ENCODE data around the gene C14orf93. TPM values are rescaled to one million over a fixed set of nuclear protein-coding genes. Genes with fewer than 3 reads are reported as not detected.
A peak's percentile ranks its signal among the peaks of the same experiment; 100 is the strongest.
"Not testable (repeated sequence)": the region's sequence is repeated elsewhere in the genome, so short reads cannot be mapped to it uniquely, and the experiment has no call there.

The C14orf93 gene
- total RNA-seq, 1 donor from 2014 or later: 9.9 TPM

- Histone ChIP-seq H3K27ac (ENCODE audit: low read depth, low read length) (peak overlapping the region; percentile 97), H3K9me3 (ENCODE audit: control insufficient read depth in 3 of 3, low read length in 3 of 3) (no peaks in the 10 kb centered on the region), H3K9ac (ENCODE audit: low read depth in 1 of 3, low read length in 3 of 3) (peak overlapping the region; percentile 86 to 98 (median 88)), H3K27me3 (ENCODE audit: control insufficient read depth in 3 of 3, insufficient read depth in 3 of 3, low read length in 3 of 3) (no peaks in the 10 kb centered on the region), H3K4me1 (ENCODE audit: control insufficient read depth in 3 of 3, insufficient read depth in 3 of 3, low read length in 3 of 3) (peaks cover 10 to 20% (median 12%) of the 10 kb centered on the region in 3 donors), H3K4me3 (ENCODE audit: low read length in 3 of 3) (peak overlapping the region; percentile 79 to 94 (median 80)), H3K36me3 (ENCODE audit: control insufficient read depth in 3 of 3, insufficient read depth in 3 of 3, low read length in 3 of 3) (no peaks in the 10 kb centered on the region)
Observed at GRCh38 chr14:23006544-23007419, 3.2 kb downstream of the C14orf93 start.

- H3K4me3 ChIP-seq (ENCODE audit: low read length in 3 of 3): peak overlapping the region; percentile 79 to 94 (median 80)
- peak overlapping the region; percentile 86 to 98 (median 88) for H3K9ac ChIP-seq (ENCODE audit: low read depth in 1 of 3, low read length in 3 of 3)
- no peaks in the 10 kb centered on the region for H3K9me3 ChIP-seq (ENCODE audit: control insufficient read depth in 3 of 3, low read length in 3 of 3)
- peaks cover 10 to 20% (median 12%) of the 10 kb centered on the region in 3 donors for H3K4me1 ChIP-seq (ENCODE audit: control insufficient read depth in 3 of 3, insufficient read depth in 3 of 3, low read length in 3 of 3)
- no peaks in the 10 kb centered on the region for H3K36me3 ChIP-seq (ENCODE audit: control insufficient read depth in 3 of 3, insufficient read depth in 3 of 3, low read length in 3 of 3)
- peak overlapping the region; percentile 97 for H3K27ac ChIP-seq (ENCODE audit: low read depth, low read length)
- H3K27me3 ChIP-seq (ENCODE audit: control insufficient read depth in 3 of 3, insufficient read depth in 3 of 3, low read length in 3 of 3): no peaks in the 10 kb centered on the region
Observed at GRCh38 chr14:23006188-23006534, 3.8 kb downstream of the C14orf93 start.

DNA sequence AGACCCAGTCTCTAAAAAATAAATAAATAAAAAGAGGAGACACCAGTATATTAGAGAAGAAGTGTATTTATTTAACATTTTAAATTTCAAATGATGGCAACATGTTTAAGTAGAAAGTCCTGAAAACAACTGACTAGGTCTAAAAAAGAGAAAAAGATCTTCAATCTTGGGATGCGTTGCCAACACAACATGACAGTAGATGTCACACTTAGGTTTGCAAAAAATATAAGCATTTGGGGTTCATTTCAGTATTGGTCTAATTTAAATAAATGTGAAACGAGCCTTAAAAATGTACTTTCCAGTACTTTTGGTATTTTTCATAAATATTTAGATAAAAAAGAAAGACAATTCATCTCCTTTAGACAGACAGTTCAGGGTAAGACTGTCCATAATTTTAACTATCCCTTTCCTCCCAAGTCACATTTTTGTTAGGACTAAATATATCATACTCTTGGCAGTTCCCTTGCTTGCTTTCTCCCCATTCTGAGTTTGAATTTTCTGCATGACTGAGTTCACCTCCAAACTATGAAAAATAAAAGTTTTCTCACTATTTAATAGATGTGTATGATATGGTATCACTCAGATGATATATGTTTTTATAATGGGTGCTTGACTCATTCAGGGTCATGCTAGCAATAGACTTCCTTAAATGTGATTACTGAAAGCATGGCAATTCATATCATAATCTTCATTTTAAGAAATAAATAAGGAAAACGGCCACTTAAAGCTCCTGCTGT, 4.3 kb downstream of the C14orf93 start:
- Histone ChIP-seq H3K9ac (ENCODE audit: low read depth in 1 of 3, low read length in 3 of 3) (peak overlapping the region in 2 of 3 donors; percentile 86 to 98), H3K4me1 (ENCODE audit: control insufficient read depth in 3 of 3, insufficient read depth in 3 of 3, low read length in 3 of 3) (peaks cover 10 to 20% (median 12%) of the 10 kb centered on the region in 3 donors), H3K36me3 (ENCODE audit: control insufficient read depth in 3 of 3, insufficient read depth in 3 of 3, low read length in 3 of 3) (no peaks in the 10 kb centered on the region), H3K27me3 (ENCODE audit: control insufficient read depth in 3 of 3, insufficient read depth in 3 of 3, low read length in 3 of 3) (no peaks in the 10 kb centered on the region), H3K27ac (ENCODE audit: low read depth, low read length) (peak overlapping the region; percentile 97), H3K9me3 (ENCODE audit: control insufficient read depth in 3 of 3, low read length in 3 of 3) (no peaks in the 10 kb centered on the region), H3K4me3 (ENCODE audit: low read length in 3 of 3) (peak overlapping the region in 1 of 3 donors; percentile 94)

GRCh38 chr14:23004274-23004673, 5.7 kb downstream of the C14orf93 start:
- H3K4me1 ChIP-seq (ENCODE audit: control insufficient read depth in 3 of 3, insufficient read depth in 3 of 3, low read length in 3 of 3): peaks cover 8 to 17% (median 10%) of the 10 kb centered on the region in 3 donors
- not testable (repeated sequence) for H3K9ac ChIP-seq (ENCODE audit: low read depth in 1 of 3, low read length in 3 of 3); H3K27ac ChIP-seq (ENCODE audit: low read depth, low read length); H3K9me3 ChIP-seq (ENCODE audit: control insufficient read depth in 3 of 3, low read length in 3 of 3); H3K27me3 ChIP-seq (ENCODE audit: control insufficient read depth in 3 of 3, insufficient read depth in 3 of 3, low read length in 3 of 3); H3K36me3 ChIP-seq (ENCODE audit: control insufficient read depth in 3 of 3, insufficient read depth in 3 of 3, low read length in 3 of 3); H3K4me3 ChIP-seq (ENCODE audit: low read length in 3 of 3)

- no peak overlapping the region for H3K9ac ChIP-seq (ENCODE audit: low read depth in 1 of 3, low read length in 3 of 3)
- peaks cover 5% of the 10 kb centered on the region in 3 donors for H3K36me3 ChIP-seq (ENCODE audit: control insufficient read depth in 3 of 3, insufficient read depth in 3 of 3, low read length in 3 of 3)
- H3K9me3 ChIP-seq (ENCODE audit: control insufficient read depth in 3 of 3, low read length in 3 of 3): no peaks in the 10 kb centered on the region
- H3K4me3 ChIP-seq (ENCODE audit: low read length in 3 of 3): no peak overlapping the region
- no peak overlapping the region for H3K27ac ChIP-seq (ENCODE audit: low read depth, low read length)
- no peaks in the 10 kb centered on the region for H3K27me3 ChIP-seq (ENCODE audit: control insufficient read depth in 3 of 3, insufficient read depth in 3 of 3, low read length in 3 of 3)
- peaks cover 7 to 11% (median 8%) of the 10 kb centered on the region in 3 donors for H3K4me1 ChIP-seq (ENCODE audit: control insufficient read depth in 3 of 3, insufficient read depth in 3 of 3, low read length in 3 of 3)
Observed at GRCh38 chr14:23002592-23002991, 7.4 kb downstream of the C14orf93 start.

DNA sequence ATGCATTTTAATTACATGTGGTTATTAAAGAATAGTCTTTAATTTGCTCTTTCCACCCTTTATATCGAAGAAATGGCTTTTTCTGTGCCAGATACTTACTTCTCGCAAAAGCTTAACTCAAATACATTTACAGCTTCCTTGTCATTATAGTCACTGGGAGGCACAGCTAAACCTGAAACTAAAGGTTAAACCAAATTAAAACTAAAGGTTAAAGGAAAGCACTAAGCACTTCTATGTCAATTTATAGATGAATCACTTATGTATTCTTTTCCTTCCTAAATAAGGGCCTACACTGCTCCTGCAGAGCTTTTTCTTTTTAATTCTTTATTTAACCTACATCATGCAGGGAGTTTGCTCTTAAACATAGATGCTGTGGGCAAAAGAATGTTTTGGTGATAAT, 9.1 kb downstream of the C14orf93 start:
- H3K27me3 ChIP-seq (ENCODE audit: control insufficient read depth in 3 of 3, insufficient read depth in 3 of 3, low read length in 3 of 3): no peaks in the 10 kb centered on the region
- H3K27ac ChIP-seq (ENCODE audit: low read depth, low read length): no peak overlapping the region
- H3K9ac ChIP-seq (ENCODE audit: low read depth in 1 of 3, low read length in 3 of 3): no peak overlapping the region
- H3K9me3 ChIP-seq (ENCODE audit: control insufficient read depth in 3 of 3, low read length in 3 of 3): no peaks in the 10 kb centered on the region
- H3K4me3 ChIP-seq (ENCODE audit: low read length in 3 of 3): no peak overlapping the region
- H3K4me1 ChIP-seq (ENCODE audit: control insufficient read depth in 3 of 3, insufficient read depth in 3 of 3, low read length in 3 of 3): peaks cover 0 to under 1% (median 0%) of the 10 kb centered on the region in 3 donors
- peaks cover 5 to 8% (median 5%) of the 10 kb centered on the region in 3 donors for H3K36me3 ChIP-seq (ENCODE audit: control insufficient read depth in 3 of 3, insufficient read depth in 3 of 3, low read length in 3 of 3)

DNA sequence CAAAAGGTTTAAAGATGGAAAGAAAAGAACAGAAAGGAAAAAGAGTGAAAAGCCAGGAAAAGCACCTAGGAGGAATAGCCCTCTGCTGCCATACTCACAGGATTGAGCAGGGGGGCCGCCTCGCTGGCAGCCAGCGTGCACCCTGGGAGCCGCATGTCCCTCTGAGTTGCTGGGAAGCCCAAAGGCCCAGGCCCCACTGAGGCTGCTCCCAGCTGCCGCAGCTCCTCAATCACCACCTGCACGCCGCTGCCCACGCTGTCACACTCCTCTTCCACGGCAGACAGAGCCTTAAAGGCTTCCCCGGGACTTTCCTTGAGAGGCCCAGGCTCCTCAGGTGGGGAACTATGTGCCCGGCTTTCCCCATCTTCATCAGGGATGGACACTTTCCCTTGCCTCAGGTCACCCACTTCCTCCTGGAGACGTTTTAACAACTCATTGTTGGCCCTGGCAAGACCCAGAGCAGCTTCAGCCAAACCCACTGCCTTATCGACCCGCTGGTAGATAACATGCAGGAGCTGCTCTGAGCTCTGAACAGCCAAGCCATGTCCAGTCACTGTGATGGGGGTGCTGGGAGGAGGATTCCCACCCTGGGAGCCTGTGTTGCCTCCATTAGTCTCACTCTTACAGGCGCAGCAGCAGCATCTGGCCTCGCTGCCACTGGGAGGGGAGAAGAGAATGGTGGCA, 11.5 kb downstream of the C14orf93 start:
- Histone ChIP-seq H3K4me1 (ENCODE audit: control insufficient read depth in 3 of 3, insufficient read depth in 3 of 3, low read length in 3 of 3) (peaks cover 0 to 6% (median 4%) of the 10 kb centered on the region in 3 donors), H3K27ac (ENCODE audit: low read depth, low read length) (no peak overlapping the region), H3K4me3 (ENCODE audit: low read length in 3 of 3) (no peak overlapping the region), H3K36me3 (ENCODE audit: control insufficient read depth in 3 of 3, insufficient read depth in 3 of 3, low read length in 3 of 3) (peaks cover 5 to 8% (median 5%) of the 10 kb centered on the region in 3 donors), H3K9me3 (ENCODE audit: control insufficient read depth in 3 of 3, low read length in 3 of 3) (no peaks in the 10 kb centered on the region), H3K9ac (ENCODE audit: low read depth in 1 of 3, low read length in 3 of 3) (no peak overlapping the region), H3K27me3 (ENCODE audit: control insufficient read depth in 3 of 3, insufficient read depth in 3 of 3, low read length in 3 of 3) (no peaks in the 10 kb centered on the region)

- Histone ChIP-seq H3K27me3 (ENCODE audit: control insufficient read depth in 3 of 3, insufficient read depth in 3 of 3, low read length in 3 of 3) (no peaks in the 10 kb centered on the region), H3K36me3 (ENCODE audit: control insufficient read depth in 3 of 3, insufficient read depth in 3 of 3, low read length in 3 of 3) (peaks cover 5 to 8% (median 5%) of the 10 kb centered on the region in 3 donors), H3K9me3 (ENCODE audit: control insufficient read depth in 3 of 3, low read length in 3 of 3) (no peaks in the 10 kb centered on the region), H3K4me3 (ENCODE audit: low read length in 3 of 3) (no peak overlapping the region), H3K4me1 (ENCODE audit: control insufficient read depth in 3 of 3, insufficient read depth in 3 of 3, low read length in 3 of 3) (peaks cover 0 to 6% (median 4%) of the 10 kb centered on the region in 3 donors), H3K27ac (ENCODE audit: low read depth, low read length) (no peak overlapping the region), H3K9ac (ENCODE audit: low read depth in 1 of 3, low read length in 3 of 3) (no peak overlapping the region)
Observed at GRCh38 chr14:22997676-22998323, 12.1 kb downstream of the C14orf93 start.

DNA sequence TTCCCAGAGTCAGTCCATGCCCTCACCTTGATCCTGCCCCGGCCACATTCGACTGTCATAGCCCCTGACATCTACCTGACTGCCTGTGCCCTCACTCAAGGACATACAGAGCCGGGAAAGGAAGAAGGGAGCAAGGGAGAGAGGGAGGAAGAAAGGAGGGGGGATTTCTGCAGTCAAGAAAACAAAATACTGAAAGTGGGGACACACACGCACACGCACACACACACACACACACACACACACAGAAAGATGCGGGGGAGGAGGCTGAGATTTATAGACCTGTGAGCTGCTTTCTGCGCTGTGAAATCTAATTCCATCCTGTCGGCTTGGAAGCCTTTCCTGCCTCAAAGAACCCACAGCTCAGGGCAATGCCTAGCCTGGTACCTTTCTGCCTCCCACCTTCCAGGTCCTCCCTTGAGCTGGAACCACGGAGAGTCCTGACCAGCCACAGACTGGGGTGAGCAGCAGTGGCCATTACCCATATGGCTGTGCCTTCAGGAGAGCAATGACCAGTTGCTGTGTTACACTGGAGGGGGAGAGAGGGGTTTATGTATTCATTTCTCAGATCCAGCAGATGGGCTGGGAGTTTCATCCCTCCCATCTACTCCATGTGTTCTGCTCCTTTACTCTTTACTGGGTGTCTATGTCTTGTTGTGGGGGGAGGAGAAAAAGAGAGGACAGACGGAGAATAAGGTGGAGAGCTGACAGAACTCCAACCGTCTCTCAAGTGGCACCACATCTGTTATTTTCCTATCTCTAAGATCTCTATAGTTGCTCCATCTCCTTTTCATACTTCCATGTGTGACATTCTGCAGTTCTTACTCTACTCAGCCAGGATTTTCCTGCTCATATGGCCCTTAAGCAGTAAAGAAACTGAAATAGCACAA, 12.9 kb downstream of the C14orf93 start:
- H3K27ac ChIP-seq (ENCODE audit: low read depth, low read length): no peak overlapping the region

More for the DNA sequence above, 12.9 kb downstream of the C14orf93 start:
- H3K27me3 ChIP-seq (ENCODE audit: control insufficient read depth in 3 of 3, insufficient read depth in 3 of 3, low read length in 3 of 3): no peaks in the 10 kb centered on the region
- H3K36me3 ChIP-seq (ENCODE audit: control insufficient read depth in 3 of 3, insufficient read depth in 3 of 3, low read length in 3 of 3): peaks cover 5 to 8% (median 5%) of the 10 kb centered on the region in 3 donors
- H3K4me3 ChIP-seq (ENCODE audit: low read length in 3 of 3): no peak overlapping the region
- H3K9ac ChIP-seq (ENCODE audit: low read depth in 1 of 3, low read length in 3 of 3): no peak overlapping the region
- H3K9me3 ChIP-seq (ENCODE audit: control insufficient read depth in 3 of 3, low read length in 3 of 3): no peaks in the 10 kb centered on the region
- peaks cover 0 to 6% (median 4%) of the 10 kb centered on the region in 3 donors for H3K4me1 ChIP-seq (ENCODE audit: control insufficient read depth in 3 of 3, insufficient read depth in 3 of 3, low read length in 3 of 3)
